GM12874 (cell line): ENCODE measurements around the gene NTM.

Experiments used
- TF ChIP-seq, protein P1 (sequence below): IDR thresholded peaks from 2 replicates; pipeline ENCODE4 v1.5.1; 2011; ENCODE audit warnings: low read depth, mild to moderate bottlenecking, control low read depth, low read length, moderate library complexity; ENCODE audit not compliant: insufficient read depth

Gene NTM

DNA sequence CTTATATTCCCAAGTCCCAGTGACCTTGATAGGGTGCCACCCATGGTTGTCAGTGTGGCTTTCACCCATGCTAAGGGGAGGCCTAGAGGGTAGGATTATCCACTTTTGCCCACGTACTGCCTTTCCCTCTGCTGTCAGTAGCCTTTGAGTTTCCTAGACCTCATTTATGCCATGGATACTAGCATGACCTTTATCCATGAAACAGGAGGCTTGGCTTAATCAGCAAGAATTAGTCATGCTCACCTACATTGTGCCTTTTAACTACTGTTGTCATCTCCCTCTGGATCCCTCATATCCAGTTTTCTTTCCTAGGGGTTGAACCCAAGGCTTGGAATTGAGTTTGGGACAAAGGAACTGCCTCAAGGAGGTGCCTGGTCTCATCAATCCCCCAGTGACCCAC is 716.7 kb downstream of the NTM start:
- TF ChIP-seq, protein P1, sequence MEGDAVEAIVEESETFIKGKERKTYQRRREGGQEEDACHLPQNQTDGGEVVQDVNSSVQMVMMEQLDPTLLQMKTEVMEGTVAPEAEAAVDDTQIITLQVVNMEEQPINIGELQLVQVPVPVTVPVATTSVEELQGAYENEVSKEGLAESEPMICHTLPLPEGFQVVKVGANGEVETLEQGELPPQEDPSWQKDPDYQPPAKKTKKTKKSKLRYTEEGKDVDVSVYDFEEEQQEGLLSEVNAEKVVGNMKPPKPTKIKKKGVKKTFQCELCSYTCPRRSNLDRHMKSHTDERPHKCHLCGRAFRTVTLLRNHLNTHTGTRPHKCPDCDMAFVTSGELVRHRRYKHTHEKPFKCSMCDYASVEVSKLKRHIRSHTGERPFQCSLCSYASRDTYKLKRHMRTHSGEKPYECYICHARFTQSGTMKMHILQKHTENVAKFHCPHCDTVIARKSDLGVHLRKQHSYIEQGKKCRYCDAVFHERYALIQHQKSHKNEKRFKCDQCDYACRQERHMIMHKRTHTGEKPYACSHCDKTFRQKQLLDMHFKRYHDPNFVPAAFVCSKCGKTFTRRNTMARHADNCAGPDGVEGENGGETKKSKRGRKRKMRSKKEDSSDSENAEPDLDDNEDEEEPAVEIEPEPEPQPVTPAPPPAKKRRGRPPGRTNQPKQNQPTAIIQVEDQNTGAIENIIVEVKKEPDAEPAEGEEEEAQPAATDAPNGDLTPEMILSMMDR = no peak

- TF ChIP-seq, protein P1 = no peak
Measured at GRCh38 chr11:132088551-132088950, 718.1 kb downstream of the NTM start.

DNA sequence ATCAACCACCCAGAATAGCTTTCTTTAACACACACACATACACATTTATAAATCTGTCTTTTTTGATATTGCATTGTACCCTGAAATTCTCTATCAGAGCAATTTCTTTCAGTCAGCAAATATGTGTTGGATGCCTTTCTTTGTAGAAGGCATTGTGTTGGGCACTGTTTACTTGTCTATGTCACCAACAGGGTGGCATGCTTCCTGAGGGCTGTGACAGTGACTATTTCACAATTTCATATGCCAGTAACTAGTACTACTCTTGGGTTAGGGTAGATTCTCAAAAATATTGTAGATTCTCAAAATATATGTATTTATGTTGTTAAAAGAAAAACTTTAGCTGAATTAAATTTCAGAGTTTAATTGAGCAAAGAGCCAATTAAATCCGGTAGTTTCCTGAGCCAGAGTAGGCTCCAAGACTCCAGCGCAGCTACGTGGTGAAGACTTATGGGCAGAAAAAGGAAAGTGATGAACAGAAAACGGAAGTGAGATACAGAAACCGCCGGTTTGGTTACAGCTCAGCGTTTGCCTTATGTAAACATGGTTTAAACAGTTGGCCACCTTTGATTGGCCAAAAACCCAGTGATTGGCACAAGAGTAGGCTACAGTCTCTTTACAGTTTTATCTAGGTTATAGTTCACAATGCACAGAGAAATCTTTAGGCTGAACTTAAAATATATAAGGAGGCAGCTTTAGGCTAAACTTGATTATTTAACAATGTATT is 723.3 kb downstream of the NTM start:
- TF ChIP-seq, protein P1 = no peak

DNA sequence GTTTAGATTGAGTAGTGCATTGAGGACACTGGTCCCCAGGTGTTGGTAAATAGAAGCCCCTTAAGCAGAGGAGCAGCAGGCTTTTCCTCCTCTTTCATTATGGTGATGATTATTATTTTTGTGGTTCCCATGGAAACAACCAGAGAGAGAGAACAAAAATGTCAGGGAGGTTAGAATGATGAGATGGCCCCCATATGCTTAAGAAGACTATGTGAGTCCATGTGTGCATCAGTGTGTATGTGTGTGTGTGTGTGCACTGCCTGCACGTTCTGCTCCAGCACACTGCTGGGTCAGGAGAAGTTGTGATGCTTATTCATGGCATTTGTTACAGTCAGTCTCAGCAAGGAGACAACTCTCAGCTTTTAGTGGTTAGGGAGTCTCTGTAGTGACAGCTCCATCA is 724.2 kb downstream of the NTM start:
- TF ChIP-seq, protein P1 = no peak

DNA sequence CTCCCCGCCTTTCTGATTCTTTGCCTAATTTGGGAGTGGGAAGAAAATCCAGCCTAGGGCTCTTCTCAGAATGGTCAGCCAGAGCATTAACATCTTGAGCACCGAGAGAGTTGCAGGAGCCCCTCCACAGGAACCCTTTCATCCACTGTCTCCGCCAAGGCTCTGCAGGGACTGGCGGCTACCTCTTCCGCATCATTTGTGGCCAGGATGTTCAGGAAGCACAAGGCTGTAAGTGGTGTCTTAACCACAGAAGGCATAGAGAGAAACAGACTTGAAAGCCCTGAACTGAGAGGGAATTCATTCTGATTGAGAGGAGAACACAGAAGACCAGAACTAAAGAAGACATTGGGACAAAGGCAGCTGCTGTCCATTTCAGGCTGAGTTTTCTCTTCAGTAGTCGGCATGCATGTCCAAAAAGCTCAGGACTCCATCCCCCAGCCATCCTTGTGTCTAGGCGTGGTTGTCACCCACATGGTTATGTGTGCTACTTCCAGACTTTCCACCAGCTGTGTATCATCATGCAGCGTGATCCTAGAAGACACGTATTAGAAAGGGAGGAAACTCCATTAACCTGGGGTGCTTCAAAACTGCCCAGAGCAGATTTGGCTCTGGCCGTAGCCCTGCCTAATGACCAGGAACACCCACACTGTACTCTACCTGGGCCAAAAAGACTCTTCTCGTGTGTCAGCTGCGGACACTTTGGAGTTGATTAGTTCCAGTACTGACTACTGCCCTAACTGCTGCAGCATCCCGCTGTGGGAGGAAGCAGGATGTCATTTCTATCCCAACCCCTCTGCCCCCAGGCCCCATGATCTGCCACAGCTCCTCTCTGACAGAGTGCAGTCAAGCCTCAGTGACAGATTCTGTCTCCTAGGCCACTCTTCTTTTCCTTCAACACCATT is 725.1 kb downstream of the NTM start:
- TF ChIP-seq, protein P1 = no peak

- TF ChIP-seq, protein P1 = no peak
Measured at GRCh38 chr11:132096132-132096825, 725.9 kb downstream of the NTM start.

DNA sequence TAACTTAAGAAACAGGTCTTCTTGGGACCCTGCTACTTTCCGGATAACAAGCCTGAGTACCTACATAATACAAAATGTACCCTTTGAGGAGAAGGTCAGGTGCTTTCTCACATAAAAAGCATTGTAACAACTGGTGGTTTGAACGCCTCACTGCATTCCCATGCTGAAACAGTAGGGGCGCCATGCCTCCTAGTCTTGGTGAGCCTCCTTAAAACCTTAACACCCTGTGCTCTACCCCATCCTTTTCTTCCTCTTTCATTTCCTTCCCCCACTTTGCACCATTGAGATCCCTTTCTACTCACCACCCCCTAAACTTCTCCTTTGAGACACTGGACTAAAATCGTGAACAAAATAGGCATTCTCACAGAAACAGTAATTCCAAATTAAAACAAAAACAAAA is 729.3 kb downstream of the NTM start:
- TF ChIP-seq, protein P1 = peak; percentile 78
